Measurements from ENCODE around the gene DHRS12.

The DHRS12 gene

DNA sequence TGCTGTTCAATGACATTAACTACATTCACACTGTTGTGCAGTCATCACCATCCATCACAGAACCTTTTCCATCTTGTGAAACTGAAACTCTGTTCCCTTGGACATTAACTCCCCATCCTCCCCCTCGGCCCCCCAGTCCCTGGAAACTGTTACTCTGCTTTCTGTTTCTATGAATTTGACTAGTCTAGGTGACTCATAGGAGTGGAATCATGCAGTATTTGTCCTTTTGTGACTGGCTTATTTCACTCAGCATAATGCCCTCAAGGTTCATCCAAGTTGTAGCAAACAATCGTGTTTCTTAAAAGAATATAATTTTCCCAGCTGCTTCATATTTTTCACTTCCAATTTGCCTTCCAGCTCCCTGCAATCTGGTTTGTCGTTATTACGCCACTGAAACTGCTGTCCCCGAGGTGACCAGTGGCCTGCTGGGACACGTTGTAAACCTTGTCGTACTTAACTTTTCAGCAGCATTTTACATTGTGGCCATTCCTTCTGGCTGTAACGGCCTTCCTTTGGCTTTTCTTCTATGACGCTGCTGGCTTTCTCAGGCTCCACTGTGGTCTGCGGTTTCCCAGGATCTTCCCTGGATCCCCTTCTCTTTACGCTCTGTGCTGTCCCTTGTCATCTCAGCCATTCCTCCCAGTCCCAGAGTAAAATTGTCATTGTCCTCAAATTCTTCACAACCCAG lies 74.0 kb downstream of the DHRS12 start:
- DNase-seq (ENCODE audit: low read depth) = peak; percentile 95
- Histone ChIP-seq H3K9ac (ENCODE audit: low read length) (peak overlapping the region; percentile 73), H3K4me1 (ENCODE audit: control insufficient read depth, insufficient read depth, low read length) (peaks cover 67% of the 10 kb centered on the region), H3K4me3 (ENCODE audit: low read length) (peak overlapping the region; percentile 66), H3K36me3 (ENCODE audit: control insufficient read depth, insufficient read depth, low read length, severe bottlenecking) (no peaks in the 10 kb centered on the region), H3K27me3 (replicated peaks; ENCODE audit: control insufficient read depth, insufficient read depth, low read length) (no peaks in the 10 kb centered on the region), H3K9me3 (ENCODE audit: control insufficient read depth, low read length) (no peaks in the 10 kb centered on the region)

GRCh38 chr13:51728972-51729371 lies 75.0 kb downstream of the DHRS12 start:
- no peak overlapping the region for H3K4me3 ChIP-seq (ENCODE audit: low read length)
- H3K36me3 ChIP-seq (ENCODE audit: control insufficient read depth, insufficient read depth, low read length, severe bottlenecking) = no peaks in the 10 kb centered on the region
- no peaks in the 10 kb centered on the region for H3K9me3 ChIP-seq (ENCODE audit: control insufficient read depth, low read length)
- H3K9ac ChIP-seq (ENCODE audit: low read length) = peak overlapping the region; percentile 73
- peaks cover 66% of the 10 kb centered on the region for H3K4me1 ChIP-seq (ENCODE audit: control insufficient read depth, insufficient read depth, low read length)
- DNase-seq (ENCODE audit: low read depth) = peak; percentile 36
- H3K27me3 ChIP-seq (replicated peaks; ENCODE audit: control insufficient read depth, insufficient read depth, low read length) = no peaks in the 10 kb centered on the region

GRCh38 chr13:51728275-51728673 lies 75.7 kb downstream of the DHRS12 start:
- Histone ChIP-seq H3K4me1 (ENCODE audit: control insufficient read depth, insufficient read depth, low read length) (peaks cover 59% of the 10 kb centered on the region), H3K9me3 (ENCODE audit: control insufficient read depth, low read length) (no peaks in the 10 kb centered on the region), H3K9ac (ENCODE audit: low read length) (no peak overlapping the region), H3K27me3 (replicated peaks; ENCODE audit: control insufficient read depth, insufficient read depth, low read length) (no peaks in the 10 kb centered on the region), H3K36me3 (ENCODE audit: control insufficient read depth, insufficient read depth, low read length, severe bottlenecking) (no peaks in the 10 kb centered on the region), H3K4me3 (ENCODE audit: low read length) (no peak overlapping the region)
- no peak for DNase-seq (ENCODE audit: low read depth)

- no peak for DNase-seq (ENCODE audit: low read depth)
- H3K36me3 ChIP-seq (ENCODE audit: control insufficient read depth, insufficient read depth, low read length, severe bottlenecking) = no peaks in the 10 kb centered on the region
- H3K4me3 ChIP-seq (ENCODE audit: low read length) = no peak overlapping the region
Observed at GRCh38 chr13:51727634-51728274, 76.2 kb downstream of the DHRS12 start.

DNA sequence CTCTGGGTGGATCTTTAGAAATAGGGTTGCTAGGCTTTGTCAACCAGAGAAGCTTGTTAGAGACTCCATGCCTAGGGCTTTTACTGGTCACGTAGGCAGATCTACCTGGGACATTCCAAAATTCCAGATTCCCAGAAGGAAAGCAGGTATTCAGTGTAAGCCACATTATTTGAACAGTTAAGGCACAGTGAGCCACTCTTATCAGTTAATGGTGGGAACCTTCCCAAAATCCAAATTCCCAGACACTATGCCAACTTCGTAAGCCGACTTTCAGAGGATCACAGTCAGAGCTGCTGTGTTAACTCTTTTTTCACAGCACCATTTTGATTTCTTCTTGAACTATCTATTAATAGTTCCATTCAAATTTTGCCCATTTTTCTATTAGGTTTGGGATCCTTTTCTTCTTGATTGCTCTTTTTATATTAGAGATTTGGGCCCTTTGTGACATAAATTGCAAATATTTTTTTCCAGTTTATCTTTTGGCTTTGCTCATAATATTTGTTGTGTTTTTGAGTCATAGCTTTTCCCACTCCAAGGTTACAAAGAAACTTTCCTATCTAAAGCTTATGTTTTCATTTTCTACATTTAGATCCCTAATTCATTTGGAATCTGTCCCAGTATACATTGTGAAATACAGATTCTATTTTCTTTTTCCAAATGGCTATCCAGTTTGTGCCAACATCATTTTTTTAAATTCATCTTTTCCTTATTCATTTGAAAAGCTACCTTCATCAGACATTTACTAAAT lies 77.3 kb downstream of the DHRS12 start:
- Histone ChIP-seq H3K36me3 (ENCODE audit: control insufficient read depth, insufficient read depth, low read length, severe bottlenecking) (no peaks in the 10 kb centered on the region), H3K9me3 (ENCODE audit: control insufficient read depth, low read length) (no peaks in the 10 kb centered on the region), H3K27me3 (replicated peaks; ENCODE audit: control insufficient read depth, insufficient read depth, low read length) (no peaks in the 10 kb centered on the region), H3K4me3 (ENCODE audit: low read length) (peak overlapping the region; percentile 2), H3K4me1 (ENCODE audit: control insufficient read depth, insufficient read depth, low read length) (peaks cover 56% of the 10 kb centered on the region), H3K9ac (ENCODE audit: low read length) (no peak overlapping the region)
- peak; percentile 92 for DNase-seq (ENCODE audit: low read depth)

More at GRCh38 chr13:51727634-51728274, 76.2 kb downstream of the DHRS12 start:
- no peak overlapping the region for H3K9ac ChIP-seq (ENCODE audit: low read length)
- no peaks in the 10 kb centered on the region for H3K9me3 ChIP-seq (ENCODE audit: control insufficient read depth, low read length)
- H3K27me3 ChIP-seq (replicated peaks; ENCODE audit: control insufficient read depth, insufficient read depth, low read length) = no peaks in the 10 kb centered on the region
- H3K4me1 ChIP-seq (ENCODE audit: control insufficient read depth, insufficient read depth, low read length) = peaks cover 59% of the 10 kb centered on the region

- H3K36me3 ChIP-seq (ENCODE audit: control insufficient read depth, insufficient read depth, low read length, severe bottlenecking) = no peaks in the 10 kb centered on the region
- DNase-seq (ENCODE audit: low read depth) = no peak
- H3K9me3 ChIP-seq (ENCODE audit: control insufficient read depth, low read length) = no peaks in the 10 kb centered on the region
- peaks cover 44% of the 10 kb centered on the region for H3K4me1 ChIP-seq (ENCODE audit: control insufficient read depth, insufficient read depth, low read length)
- H3K4me3 ChIP-seq (ENCODE audit: low read length) = no peak overlapping the region
- H3K9ac ChIP-seq (ENCODE audit: low read length) = no peak overlapping the region
- no peaks in the 10 kb centered on the region for H3K27me3 ChIP-seq (replicated peaks; ENCODE audit: control insufficient read depth, insufficient read depth, low read length)
Observed at GRCh38 chr13:51724721-51725120, 79.2 kb downstream of the DHRS12 start.

DNA sequence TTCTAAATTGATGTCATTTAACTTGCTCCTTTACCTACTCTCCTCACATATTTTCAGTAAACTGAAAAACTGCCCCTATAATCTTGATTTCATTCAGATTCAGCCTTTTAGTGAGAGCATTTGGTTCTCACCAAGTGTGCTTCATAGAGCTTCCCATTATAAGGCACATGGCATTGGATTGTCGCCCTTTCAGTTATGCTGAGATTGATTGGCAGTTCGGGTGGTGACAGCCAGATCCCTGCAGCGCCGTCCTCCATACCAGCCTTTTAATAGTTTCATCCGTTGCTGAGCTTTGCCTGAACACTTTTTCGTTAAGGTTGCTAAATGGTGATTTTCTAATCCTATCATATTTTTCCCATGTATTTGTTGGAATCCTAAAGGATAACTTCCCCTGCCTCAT lies 80.4 kb downstream of the DHRS12 start:
- no peak for DNase-seq (ENCODE audit: low read depth)
- Histone ChIP-seq H3K9me3 (ENCODE audit: control insufficient read depth, low read length) (no peaks in the 10 kb centered on the region), H3K4me1 (ENCODE audit: control insufficient read depth, insufficient read depth, low read length) (peaks cover 34% of the 10 kb centered on the region), H3K4me3 (ENCODE audit: low read length) (no peak overlapping the region), H3K9ac (ENCODE audit: low read length) (no peak overlapping the region), H3K27me3 (replicated peaks; ENCODE audit: control insufficient read depth, insufficient read depth, low read length) (no peaks in the 10 kb centered on the region), H3K36me3 (ENCODE audit: control insufficient read depth, insufficient read depth, low read length, severe bottlenecking) (no peaks in the 10 kb centered on the region)

DNA sequence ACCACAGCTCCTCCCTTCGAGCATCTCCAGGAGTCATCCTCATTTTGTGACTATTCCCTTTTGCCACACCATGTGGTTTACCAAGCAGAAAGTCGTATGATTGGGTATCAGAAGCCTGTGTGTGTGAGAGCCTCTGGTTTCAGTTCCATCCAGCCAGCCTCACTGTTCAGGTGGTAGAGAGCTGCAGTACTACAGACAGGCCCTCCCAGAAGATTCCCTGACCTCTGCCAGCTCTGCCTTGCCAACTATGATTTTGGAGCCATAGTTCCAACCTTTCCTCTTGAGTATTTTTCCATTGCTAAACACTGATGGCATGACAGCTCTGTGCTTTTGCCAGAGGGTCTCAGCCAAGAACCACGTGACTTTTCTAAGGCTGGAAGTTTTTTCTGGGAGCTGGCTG lies 82.5 kb downstream of the DHRS12 start:
- Histone ChIP-seq H3K9ac (ENCODE audit: low read length) (no peak overlapping the region), H3K4me3 (ENCODE audit: low read length) (no peak overlapping the region), H3K9me3 (ENCODE audit: control insufficient read depth, low read length) (no peaks in the 10 kb centered on the region), H3K27me3 (replicated peaks; ENCODE audit: control insufficient read depth, insufficient read depth, low read length) (no peaks in the 10 kb centered on the region), H3K4me1 (ENCODE audit: control insufficient read depth, insufficient read depth, low read length) (peaks cover 26% of the 10 kb centered on the region), H3K36me3 (ENCODE audit: control insufficient read depth, insufficient read depth, low read length, severe bottlenecking) (no peaks in the 10 kb centered on the region)
- DNase-seq (ENCODE audit: low read depth) = no peak

- Histone ChIP-seq H3K9ac (ENCODE audit: low read length) (no peak overlapping the region), H3K9me3 (ENCODE audit: control insufficient read depth, low read length) (no peaks in the 10 kb centered on the region), H3K36me3 (ENCODE audit: control insufficient read depth, insufficient read depth, low read length, severe bottlenecking) (no peaks in the 10 kb centered on the region), H3K27me3 (replicated peaks; ENCODE audit: control insufficient read depth, insufficient read depth, low read length) (no peaks in the 10 kb centered on the region), H3K4me3 (ENCODE audit: low read length) (no peak overlapping the region), H3K4me1 (ENCODE audit: control insufficient read depth, insufficient read depth, low read length) (peaks cover 25% of the 10 kb centered on the region)
- DNase-seq (ENCODE audit: low read depth) = no peak
Observed at GRCh38 chr13:51719394-51719793, 84.6 kb downstream of the DHRS12 start.

Data from adipocyte (in vitro differentiated cells).